Duodenal mucosa (tissue), 2 donors: ENCODE results near the gene SH2D3C.

ENCODE experiments used
- H3K27ac ChIP-seq: one replicate; pipeline ENCODE4 v1.7.0; 2013; ENCODE audit warnings: low read depth, low read length
- H3K27me3 ChIP-seq, 2 donors: one replicate each; pipeline ENCODE4 v1.7.0; 2013; ENCODE audit warnings: low read length in 2 of 2, control low read depth in 1 of 2; ENCODE audit not compliant: insufficient read depth in 2 of 2, control insufficient read depth in 1 of 2
- H3K36me3 ChIP-seq, 2 donors: one replicate each; pipeline ENCODE4 v1.7.0; 2013; ENCODE audit warnings: low read length in 2 of 2, control low read depth in 1 of 2; ENCODE audit not compliant: insufficient read depth in 2 of 2, control insufficient read depth in 1 of 2
- H3K4me1 ChIP-seq, 2 donors: one replicate each; pipeline ENCODE4 v1.7.0; 2013; ENCODE audit warnings: low read length in 2 of 2, control low read depth in 1 of 2; ENCODE audit not compliant: insufficient read depth in 2 of 2, control insufficient read depth in 1 of 2
- H3K4me3 ChIP-seq, 2 donors: one replicate each; pipeline ENCODE4 v1.7.0; 2013; ENCODE audit warnings: low read length in 2 of 2, low read depth in 1 of 2
- H3K9ac ChIP-seq, 2 donors: one replicate each; pipeline ENCODE4 v1.7.0; 2013; ENCODE audit warnings: low read length in 2 of 2, low read depth in 1 of 2
- H3K9me3 ChIP-seq, 2 donors: one replicate each; pipeline ENCODE4 v1.7.0; 2013; ENCODE audit warnings: low read length in 2 of 2, control low read depth in 1 of 2; ENCODE audit not compliant: control insufficient read depth in 1 of 2

The SH2D3C gene

DNA sequence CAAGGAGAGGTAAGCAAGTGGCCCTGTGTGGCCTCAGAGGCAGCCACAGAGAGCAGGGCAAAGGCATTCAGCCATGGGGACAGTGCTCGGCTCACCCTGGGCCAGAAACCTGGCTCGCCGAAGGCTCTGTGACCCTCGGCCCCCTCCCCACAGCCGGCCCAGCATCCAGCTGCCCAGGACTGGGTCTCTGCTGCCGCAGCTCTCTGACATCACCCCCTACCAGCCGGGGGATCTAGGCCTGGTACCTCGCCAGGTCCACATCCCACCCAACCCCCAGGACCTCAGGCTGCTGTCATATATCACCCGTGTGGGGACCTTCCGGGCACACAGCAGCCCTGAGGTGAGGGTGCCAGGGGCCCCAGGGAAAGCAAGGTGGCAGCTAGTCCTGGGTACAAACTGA, 65.6 kb downstream of the SH2D3C start:
- H3K9me3 ChIP-seq: no peaks in the 10 kb centered on the region
- H3K4me1 ChIP-seq: peaks cover 10 to 14% of the 10 kb centered on the region in 2 donors
- no peak overlapping the region for H3K9ac ChIP-seq
- no peak overlapping the region for H3K4me3 ChIP-seq
- no peaks in the 10 kb centered on the region for H3K36me3 ChIP-seq
- no peaks in the 10 kb centered on the region for H3K27me3 ChIP-seq
- H3K27ac ChIP-seq: no peak overlapping the region

DNA sequence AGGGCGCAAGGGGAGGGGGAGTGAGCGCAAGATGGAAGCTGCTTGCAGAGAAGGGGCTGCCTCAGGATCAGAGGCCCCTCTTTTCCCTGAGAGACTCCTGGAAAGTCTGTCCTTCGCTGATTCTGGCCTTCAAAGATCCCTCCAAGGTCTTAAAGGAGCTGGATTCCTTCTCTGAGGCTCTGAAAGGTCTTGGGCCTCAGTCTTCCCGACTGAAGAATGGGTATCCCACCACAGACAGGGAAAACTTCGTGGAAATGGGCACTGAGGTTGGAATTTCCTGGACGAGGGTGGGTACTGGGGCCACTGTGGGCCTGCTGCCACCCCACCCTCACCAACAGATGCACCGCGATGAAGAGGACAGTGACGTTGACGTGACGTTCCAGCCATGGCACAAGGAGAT, 66.1 kb downstream of the SH2D3C start:
- no peak overlapping the region for H3K27ac ChIP-seq
- H3K27me3 ChIP-seq: no peaks in the 10 kb centered on the region
- H3K9ac ChIP-seq: no peak overlapping the region
- H3K4me3 ChIP-seq: no peak overlapping the region
- no peaks in the 10 kb centered on the region for H3K9me3 ChIP-seq
- peaks cover 10 to 14% of the 10 kb centered on the region in 2 donors for H3K4me1 ChIP-seq
- H3K36me3 ChIP-seq: no peaks in the 10 kb centered on the region

DNA sequence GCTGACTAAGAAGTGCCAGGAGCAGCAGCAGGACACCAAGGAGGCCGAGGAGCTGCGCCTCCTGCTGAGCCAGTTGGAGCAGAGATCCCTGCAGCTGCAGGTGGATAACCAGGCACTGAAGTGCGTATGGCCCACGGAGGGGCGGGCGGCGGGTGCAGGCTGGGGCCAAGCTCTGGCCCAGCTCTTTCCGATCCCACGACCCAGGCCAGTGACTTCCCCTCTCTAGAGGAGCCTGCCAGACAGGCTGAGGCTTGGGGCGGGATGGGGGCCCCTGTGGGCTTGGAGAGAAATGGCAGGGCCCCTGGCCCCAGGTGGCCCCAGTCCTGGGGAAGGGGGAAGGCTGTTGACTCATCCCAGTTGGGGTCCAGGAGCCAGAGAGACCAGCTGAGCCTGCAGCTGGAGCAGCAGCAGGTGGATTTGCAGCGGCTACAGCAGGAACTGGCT, 66.6 kb downstream of the SH2D3C start:
- Histone ChIP-seq H3K4me1 (peaks cover 10 to 14% of the 10 kb centered on the region in 2 donors), H3K27me3 (no peaks in the 10 kb centered on the region), H3K9me3 (no peaks in the 10 kb centered on the region), H3K36me3 (no peaks in the 10 kb centered on the region), H3K9ac (no peak overlapping the region), H3K4me3 (no peak overlapping the region), H3K27ac (no peak overlapping the region)

DNA sequence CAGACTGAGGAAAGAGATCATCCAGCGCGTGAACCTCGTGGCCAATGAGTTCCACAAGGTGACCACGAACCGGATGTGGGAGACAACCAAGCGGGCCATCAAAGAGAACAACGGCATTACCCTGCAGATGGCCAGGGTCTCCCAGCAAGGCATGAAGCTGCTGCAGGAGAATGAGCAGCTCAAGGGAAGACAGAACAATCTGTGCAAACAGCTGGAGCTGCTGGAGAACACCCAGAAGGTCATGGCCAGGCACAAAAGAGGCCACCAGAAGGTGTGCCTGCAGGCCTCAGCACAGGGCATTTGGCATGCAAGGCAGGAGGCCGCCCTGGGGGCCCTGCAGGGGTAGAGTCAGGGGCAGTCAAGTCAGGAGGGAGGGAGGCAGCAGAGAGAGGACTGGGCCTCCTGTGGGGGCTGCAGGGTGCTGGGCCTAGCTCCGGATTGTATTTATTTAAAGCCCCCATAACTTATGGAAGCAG, 67.2 kb downstream of the SH2D3C start:
- Histone ChIP-seq H3K9ac (no peak overlapping the region), H3K4me1 (peaks cover 10 to 11% of the 10 kb centered on the region in 2 donors), H3K27me3 (no peaks in the 10 kb centered on the region)

DNA sequence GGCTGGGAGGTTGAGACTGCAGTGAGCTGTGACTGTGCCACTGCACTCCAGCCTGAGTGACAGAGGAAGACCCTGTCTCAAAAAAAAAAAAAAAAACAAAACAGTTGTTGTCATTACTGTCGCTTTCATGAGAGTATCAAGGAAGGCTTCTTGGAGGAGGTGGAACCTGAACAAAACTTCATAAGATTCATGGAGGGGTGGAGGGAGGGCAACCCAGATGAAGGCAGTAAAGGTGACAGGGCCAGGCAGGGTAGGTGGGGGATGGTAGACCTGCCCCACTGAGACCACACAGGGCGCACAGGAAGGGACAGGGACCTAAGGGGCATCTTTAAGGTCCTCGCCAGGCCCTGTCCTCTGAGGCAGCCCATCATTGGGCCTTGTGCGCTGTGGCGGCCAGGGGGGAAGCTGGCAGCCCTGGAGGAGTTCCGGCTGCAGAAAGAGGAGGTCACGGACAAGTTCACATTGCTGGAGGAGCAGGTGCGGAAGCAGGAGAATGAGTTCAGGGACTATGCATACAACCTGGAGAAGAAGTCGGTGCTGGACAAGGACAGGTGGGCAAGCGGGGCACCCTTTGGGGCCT, 68.2 kb downstream of the SH2D3C start:
- H3K9me3 ChIP-seq: no peaks in the 10 kb centered on the region
- H3K27ac ChIP-seq: no peak overlapping the region
- peaks cover 6 to 7% of the 10 kb centered on the region in 2 donors for H3K4me1 ChIP-seq
- no peaks in the 10 kb centered on the region for H3K36me3 ChIP-seq
- H3K9ac ChIP-seq: no peak overlapping the region
- no peak overlapping the region for H3K4me3 ChIP-seq
- no peaks in the 10 kb centered on the region for H3K27me3 ChIP-seq

More for the DNA sequence above, 67.2 kb downstream of the SH2D3C start:
- Histone ChIP-seq H3K36me3 (no peaks in the 10 kb centered on the region), H3K4me3 (no peak overlapping the region), H3K9me3 (no peaks in the 10 kb centered on the region), H3K27ac (no peak overlapping the region)

DNA sequence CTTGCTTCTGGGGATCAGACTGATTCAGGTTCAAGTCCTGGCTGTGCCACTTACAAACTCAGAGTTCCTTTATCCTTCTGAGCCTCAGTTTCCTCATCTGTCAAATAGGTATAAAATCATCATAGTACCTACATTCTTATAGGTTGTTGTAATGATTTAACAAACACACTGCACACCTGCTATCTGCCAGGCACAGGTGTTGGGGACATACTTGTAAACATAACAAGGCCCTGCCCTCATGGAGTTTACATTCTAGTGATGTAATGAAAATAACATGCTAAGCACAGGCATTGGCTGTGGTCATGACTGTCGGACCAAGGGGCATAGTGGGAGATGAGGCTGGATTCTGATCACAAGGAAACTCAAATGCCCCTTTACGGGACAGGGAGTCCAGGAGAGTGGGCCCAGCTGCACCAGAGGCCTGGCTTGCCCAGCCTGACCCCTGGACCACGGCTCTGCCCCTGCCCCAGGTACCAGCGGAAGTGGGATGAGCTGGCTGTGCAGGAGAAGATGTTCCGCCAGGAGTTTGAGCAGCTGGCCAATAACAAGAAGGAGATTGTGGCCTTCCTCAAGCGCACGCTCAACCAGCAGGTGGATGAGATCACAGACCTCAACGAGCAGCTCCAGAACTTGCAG, 69.4 kb downstream of the SH2D3C start:
- Histone ChIP-seq H3K9ac (no peak overlapping the region), H3K9me3 (no peaks in the 10 kb centered on the region), H3K4me1 (peaks cover under 1 to 2% of the 10 kb centered on the region in 2 donors), H3K4me3 (no peak overlapping the region), H3K27ac (no peak overlapping the region), H3K27me3 (no peaks in the 10 kb centered on the region), H3K36me3 (no peaks in the 10 kb centered on the region)

DNA sequence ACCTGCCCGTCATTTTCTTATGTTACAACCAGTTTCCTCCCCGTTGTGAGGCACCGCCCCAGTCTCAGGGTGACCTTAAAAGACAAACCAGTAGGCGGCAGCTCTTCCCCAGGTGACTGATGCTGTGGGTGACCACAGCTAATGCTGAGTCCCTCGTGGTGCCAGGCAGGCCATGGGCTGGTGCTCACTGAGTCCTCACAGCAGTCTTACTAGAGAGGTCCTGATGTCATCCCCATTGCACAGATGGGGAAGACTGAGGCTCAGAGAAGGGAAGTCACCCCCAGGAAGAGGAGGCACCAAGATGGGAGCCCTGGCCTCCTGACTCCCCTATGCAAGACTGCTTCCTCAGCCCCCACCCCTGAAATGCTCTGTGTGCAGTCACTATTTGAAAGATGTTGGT, 70.7 kb downstream of the SH2D3C start:
- Histone ChIP-seq H3K4me3 (no peak overlapping the region), H3K4me1 (no peaks in the 10 kb centered on the region), H3K27ac (no peak overlapping the region), H3K9ac (no peak overlapping the region), H3K9me3 (no peaks in the 10 kb centered on the region), H3K36me3 (no peaks in the 10 kb centered on the region), H3K27me3 (no peaks in the 10 kb centered on the region)

DNA sequence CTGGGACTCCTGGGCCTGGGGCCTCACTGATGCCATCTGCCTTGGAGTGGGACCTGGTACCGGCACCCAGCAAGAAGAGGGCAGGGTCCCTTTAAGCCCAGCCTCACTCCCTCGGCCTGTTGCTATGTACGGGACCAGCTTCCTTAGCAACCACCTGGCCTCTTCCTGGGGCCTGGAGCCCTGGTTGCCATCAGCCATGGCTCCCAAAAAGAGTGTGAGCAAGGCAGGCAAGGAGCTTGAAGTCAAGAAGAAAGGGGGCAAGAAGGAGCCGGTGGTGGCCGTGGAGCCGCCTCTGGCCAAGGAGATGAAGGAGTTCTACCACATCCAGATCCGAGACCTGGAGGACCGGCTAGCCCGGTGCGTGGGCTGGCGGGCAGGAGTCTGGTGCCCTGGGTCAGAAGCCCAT, 71.6 kb downstream of the SH2D3C start, which contains the start of gene CFAP157:
CFAP157 (plus strand) TSS at position 153 of the 406 bp plus-strand sequence; CDS start at position 197, 44 bp downstream.
- Histone ChIP-seq H3K4me1 (no peaks in the 10 kb centered on the region), H3K27me3 (no peaks in the 10 kb centered on the region), H3K9ac (no peak within 1 kb of the TSS)

DNA sequence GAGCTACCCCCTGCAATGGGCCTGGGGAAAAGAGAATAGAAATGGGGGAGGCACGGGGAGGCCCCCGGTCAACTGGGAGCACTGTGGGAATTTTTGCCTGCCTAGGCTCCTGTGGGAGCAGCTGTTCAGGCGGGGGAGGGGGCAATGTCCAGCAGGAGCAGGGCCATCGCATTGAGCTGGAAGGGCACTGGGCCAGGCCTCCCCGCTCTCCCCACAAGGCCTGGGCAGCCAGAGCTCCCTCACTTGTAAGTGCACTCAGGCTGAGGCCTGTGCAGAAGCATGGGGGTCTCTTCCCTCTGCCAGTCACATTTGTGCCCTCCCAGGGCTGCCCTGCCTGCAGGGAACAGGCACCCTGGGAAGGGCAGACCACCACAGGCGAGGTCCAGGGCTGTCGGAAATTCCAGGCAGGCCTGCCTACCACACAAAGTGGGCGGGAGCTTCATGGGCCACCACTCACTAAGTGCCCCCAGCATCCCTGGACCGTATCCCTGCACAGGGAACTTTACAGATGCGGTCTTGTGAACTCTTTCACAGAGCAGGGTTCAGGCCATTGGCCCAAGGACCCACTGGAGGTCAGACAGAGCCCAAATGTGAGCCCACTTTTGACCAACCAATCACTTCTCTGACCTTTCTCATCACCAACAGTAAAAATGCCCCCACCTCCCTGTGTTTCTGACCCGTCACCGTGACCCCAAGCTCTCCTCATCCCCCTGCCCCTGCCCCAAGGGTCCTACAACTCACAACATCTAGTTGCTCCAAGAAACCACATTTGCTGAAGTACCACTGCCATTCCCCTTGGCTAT, 72.7 kb downstream of the SH2D3C start:
- Histone ChIP-seq H3K4me1 (no peaks in the 10 kb centered on the region), H3K27me3 (no peaks in the 10 kb centered on the region), H3K4me3 (no peak overlapping the region), H3K9me3 (no peaks in the 10 kb centered on the region), H3K27ac (no peak overlapping the region), H3K36me3 (no peaks in the 10 kb centered on the region), H3K9ac (no peak overlapping the region)

More for the DNA sequence above, 71.6 kb downstream of the SH2D3C start, which contains the start of gene CFAP157:
- H3K36me3 ChIP-seq: no peaks in the 10 kb centered on the region
- no peaks in the 10 kb centered on the region for H3K9me3 ChIP-seq
- H3K4me3 ChIP-seq: no peak within 1 kb of the TSS
- no peak within 1 kb of the TSS for H3K27ac ChIP-seq
